ENCODE results near the gene PDE6B.
"Not testable (repeated sequence)": the region's sequence is repeated elsewhere in the genome, so short reads cannot be mapped to it uniquely, and the experiment has no call there.

Gene PDE6B

DNA sequence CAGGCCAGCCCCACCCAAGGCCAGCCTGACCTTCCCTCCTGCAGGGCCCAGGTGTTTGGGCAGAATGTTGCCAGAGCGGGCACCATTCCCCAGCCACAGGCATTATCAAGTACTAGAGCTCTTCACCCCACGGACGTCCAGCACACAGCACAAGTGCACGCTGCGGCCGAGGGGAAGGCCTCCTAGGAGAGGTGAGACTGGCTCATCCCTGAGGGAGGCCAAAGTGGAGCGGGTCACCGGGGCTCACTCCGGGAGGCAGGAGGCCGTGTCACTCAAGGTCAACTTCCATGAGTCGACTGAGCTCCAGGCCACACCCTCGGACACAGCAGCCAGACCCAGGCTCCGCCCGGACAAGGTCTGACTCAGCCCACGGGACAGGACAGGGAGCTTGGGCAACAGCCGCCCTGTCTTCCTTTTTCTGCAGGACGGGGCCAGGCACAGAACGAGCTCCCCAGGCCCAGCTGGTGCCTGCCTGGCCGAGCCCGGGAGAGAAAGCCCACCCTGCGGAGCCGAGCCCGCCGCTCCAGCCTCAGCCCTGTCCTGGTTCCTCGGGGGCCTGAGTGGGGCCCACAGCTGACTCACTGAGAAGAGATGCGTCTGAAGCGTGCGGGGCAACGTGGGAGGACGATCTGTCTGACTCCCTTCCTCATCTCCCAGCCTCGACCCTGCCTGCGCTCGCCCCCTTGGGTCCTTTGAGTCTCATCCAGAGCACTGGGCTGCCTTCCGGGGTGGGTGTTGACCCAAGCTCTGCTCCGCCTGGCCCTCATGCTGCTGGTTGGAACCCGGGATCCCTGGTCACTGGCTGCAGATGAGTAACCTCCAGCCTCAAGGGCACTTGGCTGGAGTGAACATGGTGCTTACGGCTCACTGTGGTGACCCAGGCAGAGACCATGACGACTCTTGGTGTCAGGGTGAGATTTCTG, 61.9 kb downstream of the PDE6B start:
- H3K27ac ChIP-seq (ENCODE audit: low read depth, low read length), result peak overlapping the region; percentile 14
- peaks cover 2% of the 10 kb centered on the region for H3K4me1 ChIP-seq (ENCODE audit: control insufficient read depth, insufficient read depth, low read length)
- H3K9ac ChIP-seq (ENCODE audit: low read length), result no peak overlapping the region

DNA sequence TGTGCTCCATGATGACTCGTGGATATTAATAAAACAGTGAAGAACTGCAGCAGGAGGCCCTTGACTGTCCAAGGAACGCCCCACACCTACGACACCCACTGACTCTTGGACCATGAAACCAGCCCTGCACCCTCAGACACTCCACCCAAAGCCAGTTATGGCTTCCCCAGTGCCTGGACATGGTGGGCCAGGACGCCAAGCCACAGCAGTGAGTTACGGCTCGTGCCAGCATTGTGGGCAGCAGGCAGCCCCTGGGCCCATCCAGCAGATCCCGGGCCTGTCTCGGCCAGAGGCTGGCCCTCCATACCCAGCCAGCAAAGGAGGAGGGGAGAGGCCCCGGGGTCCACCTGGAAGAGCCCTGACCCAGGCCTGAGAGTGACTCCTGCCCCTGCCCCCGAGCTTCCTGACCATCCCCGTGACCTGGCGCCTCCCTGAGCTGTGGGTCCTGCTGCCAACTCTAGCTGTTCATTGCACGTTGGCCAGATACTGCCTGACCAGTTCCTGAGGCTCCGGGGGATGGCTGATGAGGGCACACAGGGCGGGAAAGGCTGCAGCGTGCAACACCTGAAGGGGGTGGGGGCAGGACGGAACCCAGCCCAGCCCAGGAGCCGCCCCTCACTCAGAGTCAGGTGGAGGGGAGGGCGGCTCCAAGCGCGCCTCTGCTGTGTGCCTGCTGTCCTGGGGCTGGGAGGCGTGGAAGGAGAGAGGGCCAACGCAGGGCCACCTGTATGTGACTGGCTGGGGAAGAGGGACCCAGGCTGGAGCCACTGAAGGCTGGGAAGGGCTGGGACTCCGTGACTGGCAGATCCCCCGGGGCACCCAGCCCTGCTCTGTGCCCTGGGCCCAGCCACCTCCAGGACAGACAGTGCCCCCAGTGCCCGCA, 62.8 kb downstream of the PDE6B start:
- Histone ChIP-seq H3K4me3 (ENCODE audit: low read length) (peak overlapping the region; percentile 62), H3K4me1 (ENCODE audit: control insufficient read depth, insufficient read depth, low read length) (peaks cover 2% of the 10 kb centered on the region), H3K27ac (ENCODE audit: low read depth, low read length) (peak overlapping the region; percentile 50), H3K9ac (ENCODE audit: low read length) (no peak overlapping the region), H3K36me3 (ENCODE audit: control insufficient read depth, insufficient read depth, low read length) (peaks cover 2% of the 10 kb centered on the region), H3K27me3 (ENCODE audit: control insufficient read depth, insufficient read depth, low read length) (no peaks in the 10 kb centered on the region)

More for the DNA sequence above, 61.9 kb downstream of the PDE6B start:
- H3K27me3 ChIP-seq (ENCODE audit: control insufficient read depth, insufficient read depth, low read length), result no peaks in the 10 kb centered on the region
- H3K36me3 ChIP-seq (ENCODE audit: control insufficient read depth, insufficient read depth, low read length), result peaks cover 2% of the 10 kb centered on the region
- peak overlapping the region; percentile 32 for H3K4me3 ChIP-seq (ENCODE audit: low read length)

GRCh38 chr4:688854-689681, 63.7 kb downstream of the PDE6B start, which contains the start of gene SLC49A3:
Gene SLC49A3, minus strand, starts transcription at chr4:689151. Its CDS starts 24 bp downstream, at chr4:689127.
- Histone ChIP-seq H3K27ac (ENCODE audit: low read depth, low read length) (peak within 1 kb of the TSS; percentile 50), H3K9ac (ENCODE audit: low read length) (peak within 1 kb of the TSS; percentile 43), H3K4me1 (ENCODE audit: control insufficient read depth, insufficient read depth, low read length) (peaks cover 2% of the 10 kb centered on the region), H3K36me3 (ENCODE audit: control insufficient read depth, insufficient read depth, low read length) (peaks cover 2% of the 10 kb centered on the region), H3K4me3 (ENCODE audit: low read length) (peak within 1 kb of the TSS; percentile 62), H3K27me3 (ENCODE audit: control insufficient read depth, insufficient read depth, low read length) (no peaks in the 10 kb centered on the region)

- Histone ChIP-seq H3K9ac (ENCODE audit: low read length) (peak overlapping the region; percentile 43), H3K27ac (ENCODE audit: low read depth, low read length) (no peak overlapping the region), H3K27me3 (ENCODE audit: control insufficient read depth, insufficient read depth, low read length) (no peaks in the 10 kb centered on the region), H3K36me3 (ENCODE audit: control insufficient read depth, insufficient read depth, low read length) (peaks cover 2% of the 10 kb centered on the region), H3K4me1 (ENCODE audit: control insufficient read depth, insufficient read depth, low read length) (peaks cover 2% of the 10 kb centered on the region), H3K4me3 (ENCODE audit: low read length) (peak overlapping the region; percentile 62)
Observed at GRCh38 chr4:689723-690122, 64.3 kb downstream of the PDE6B start.

GRCh38 chr4:692771-693554, 67.6 kb downstream of the PDE6B start:
- no peak overlapping the region for H3K27ac ChIP-seq (ENCODE audit: low read depth, low read length)
- H3K4me1 ChIP-seq (ENCODE audit: control insufficient read depth, insufficient read depth, low read length), result no peaks in the 10 kb centered on the region
- no peaks in the 10 kb centered on the region for H3K27me3 ChIP-seq (ENCODE audit: control insufficient read depth, insufficient read depth, low read length)
- H3K36me3 ChIP-seq (ENCODE audit: control insufficient read depth, insufficient read depth, low read length), result no peaks in the 10 kb centered on the region
- no peak overlapping the region for H3K9ac ChIP-seq (ENCODE audit: low read length)
- no peak overlapping the region for H3K4me3 ChIP-seq (ENCODE audit: low read length)

- not testable (repeated sequence) for H3K36me3 ChIP-seq (ENCODE audit: control insufficient read depth, insufficient read depth, low read length); H3K27ac ChIP-seq (ENCODE audit: low read depth, low read length); H3K9ac ChIP-seq (ENCODE audit: low read length); H3K4me3 ChIP-seq (ENCODE audit: low read length); H3K4me1 ChIP-seq (ENCODE audit: control insufficient read depth, insufficient read depth, low read length); H3K27me3 ChIP-seq (ENCODE audit: control insufficient read depth, insufficient read depth, low read length)
Observed at GRCh38 chr4:694341-694940, 69.1 kb downstream of the PDE6B start.

GRCh38 chr4:699816-700580, 74.6 kb downstream of the PDE6B start:
- Histone ChIP-seq H3K4me3 (ENCODE audit: low read length) (no peak overlapping the region), H3K36me3 (ENCODE audit: control insufficient read depth, insufficient read depth, low read length) (no peaks in the 10 kb centered on the region), H3K4me1 (ENCODE audit: control insufficient read depth, insufficient read depth, low read length) (no peaks in the 10 kb centered on the region), H3K27ac (ENCODE audit: low read depth, low read length) (no peak overlapping the region), H3K9ac (ENCODE audit: low read length) (no peak overlapping the region), H3K27me3 (ENCODE audit: control insufficient read depth, insufficient read depth, low read length) (no peaks in the 10 kb centered on the region)

DNA sequence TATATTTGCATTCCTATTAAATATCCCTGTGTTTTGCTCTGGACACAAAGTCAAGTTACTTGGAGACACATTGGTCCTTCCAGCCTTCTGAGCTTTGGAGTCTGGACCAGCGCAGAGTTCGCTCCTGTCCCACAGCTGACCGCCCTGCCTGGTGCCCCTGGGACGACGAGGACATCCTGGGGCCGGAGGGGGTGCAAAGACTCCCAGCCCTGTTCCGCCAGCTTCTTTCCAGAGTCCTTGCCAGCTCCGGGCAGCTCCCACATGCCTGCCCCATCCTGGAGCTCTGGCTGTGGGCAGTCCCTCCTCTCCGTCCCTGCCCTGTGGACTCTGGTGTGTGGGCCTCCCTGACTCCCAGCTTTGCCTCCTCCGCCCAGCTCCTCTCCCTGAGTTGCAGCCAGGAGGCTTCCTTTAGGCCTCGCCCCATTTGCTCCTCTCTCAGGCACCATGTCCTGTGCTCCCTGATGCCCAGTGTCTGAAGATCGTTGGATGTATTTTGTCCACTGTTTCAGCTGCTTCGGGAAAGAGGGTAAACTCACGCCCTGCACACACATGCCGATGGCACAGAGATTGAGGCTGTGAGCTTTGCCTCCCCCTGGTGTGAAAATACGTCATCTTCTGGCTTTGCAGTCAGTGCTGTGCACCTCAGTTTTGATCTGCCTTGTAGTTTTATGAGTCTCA, 75.4 kb downstream of the PDE6B start:
- Histone ChIP-seq H3K36me3 (ENCODE audit: control insufficient read depth, insufficient read depth, low read length) (no peaks in the 10 kb centered on the region), H3K27ac (ENCODE audit: low read depth, low read length) (no peak overlapping the region), H3K4me1 (ENCODE audit: control insufficient read depth, insufficient read depth, low read length) (no peaks in the 10 kb centered on the region), H3K4me3 (ENCODE audit: low read length) (no peak overlapping the region), H3K27me3 (ENCODE audit: control insufficient read depth, insufficient read depth, low read length) (no peaks in the 10 kb centered on the region), H3K9ac (ENCODE audit: low read length) (no peak overlapping the region)

DNA sequence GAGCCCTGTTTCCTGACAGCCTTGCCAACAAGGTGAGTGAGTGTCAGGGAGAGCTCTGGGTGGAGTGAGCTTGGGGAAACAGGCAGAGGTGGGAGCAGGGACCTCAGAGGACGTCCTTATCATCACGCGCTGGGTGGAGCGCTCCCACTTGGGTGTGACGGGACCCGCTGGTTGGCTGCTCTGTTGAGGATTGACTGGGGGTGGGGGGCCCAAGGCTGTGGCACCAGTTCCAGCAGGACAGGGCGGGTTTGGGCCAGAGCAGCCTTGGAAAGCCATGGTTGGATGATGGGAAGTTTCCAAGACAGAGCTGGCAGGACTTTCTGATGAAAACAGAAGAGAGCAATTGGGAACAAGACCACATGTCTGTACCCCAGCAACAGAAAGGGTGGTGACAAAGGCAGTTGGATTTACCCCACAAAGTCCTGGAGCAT, 77.3 kb downstream of the PDE6B start:
- H3K9ac ChIP-seq (ENCODE audit: low read length), result no peak overlapping the region
- no peaks in the 10 kb centered on the region for H3K36me3 ChIP-seq (ENCODE audit: control insufficient read depth, insufficient read depth, low read length)
- peaks cover 6% of the 10 kb centered on the region for H3K4me1 ChIP-seq (ENCODE audit: control insufficient read depth, insufficient read depth, low read length)
- H3K27me3 ChIP-seq (ENCODE audit: control insufficient read depth, insufficient read depth, low read length), result no peaks in the 10 kb centered on the region
- H3K27ac ChIP-seq (ENCODE audit: low read depth, low read length), result no peak overlapping the region
- no peak overlapping the region for H3K4me3 ChIP-seq (ENCODE audit: low read length)

Measured in rectal smooth muscle tissue (tissue), 1 donor.